PFSK-1 (cell line): Measurements from ENCODE around the gene HOXB6.

ENCODE experiments used
- FOXP2 ChIP-seq: optimal IDR thresholded peaks from 2 replicates; pipeline ENCODE3; 2011; ENCODE audit warnings: borderline replicate concordance, control low read depth, inconsistent platforms; ENCODE audit not compliant: insufficient read depth; ENCODE audit errors: extremely low read length, extremely low read depth
- POLR2AphosphoS5 ChIP-seq: IDR thresholded peaks from 2 replicates; pipeline ENCODE4 v1.6.1; 2012; ENCODE audit warnings: low read depth, mild to moderate bottlenecking, control low read depth, low read length, moderate library complexity
- SIN3A ChIP-seq: IDR thresholded peaks from 2 replicates; pipeline ENCODE4 v1.6.1; 2012; ENCODE audit warnings: mild to moderate bottlenecking, low read length, moderate library complexity, borderline replicate concordance; ENCODE audit not compliant: insufficient read depth
- TAF1 ChIP-seq: IDR thresholded peaks from 2 replicates; pipeline ENCODE4 v1.6.1; 2012; ENCODE audit warnings: low read length, control low read depth, borderline replicate concordance; ENCODE audit not compliant: insufficient read depth
- TF ChIP-seq, protein P1 (sequence below), 2 experiments: IDR thresholded peaks; 2 replicates each; pipeline versions ENCODE4 v1.6.1 to v1.8.0; 2011 to 2012; ENCODE audit warnings: low read depth in 2 of 2, low read length in 2 of 2, control low read depth in 1 of 2, inconsistent platforms in 1 of 2, mild to moderate bottlenecking in 1 of 2, moderate library complexity in 1 of 2; ENCODE audit not compliant: insufficient read depth in 1 of 2

Gene HOXB6

DNA sequence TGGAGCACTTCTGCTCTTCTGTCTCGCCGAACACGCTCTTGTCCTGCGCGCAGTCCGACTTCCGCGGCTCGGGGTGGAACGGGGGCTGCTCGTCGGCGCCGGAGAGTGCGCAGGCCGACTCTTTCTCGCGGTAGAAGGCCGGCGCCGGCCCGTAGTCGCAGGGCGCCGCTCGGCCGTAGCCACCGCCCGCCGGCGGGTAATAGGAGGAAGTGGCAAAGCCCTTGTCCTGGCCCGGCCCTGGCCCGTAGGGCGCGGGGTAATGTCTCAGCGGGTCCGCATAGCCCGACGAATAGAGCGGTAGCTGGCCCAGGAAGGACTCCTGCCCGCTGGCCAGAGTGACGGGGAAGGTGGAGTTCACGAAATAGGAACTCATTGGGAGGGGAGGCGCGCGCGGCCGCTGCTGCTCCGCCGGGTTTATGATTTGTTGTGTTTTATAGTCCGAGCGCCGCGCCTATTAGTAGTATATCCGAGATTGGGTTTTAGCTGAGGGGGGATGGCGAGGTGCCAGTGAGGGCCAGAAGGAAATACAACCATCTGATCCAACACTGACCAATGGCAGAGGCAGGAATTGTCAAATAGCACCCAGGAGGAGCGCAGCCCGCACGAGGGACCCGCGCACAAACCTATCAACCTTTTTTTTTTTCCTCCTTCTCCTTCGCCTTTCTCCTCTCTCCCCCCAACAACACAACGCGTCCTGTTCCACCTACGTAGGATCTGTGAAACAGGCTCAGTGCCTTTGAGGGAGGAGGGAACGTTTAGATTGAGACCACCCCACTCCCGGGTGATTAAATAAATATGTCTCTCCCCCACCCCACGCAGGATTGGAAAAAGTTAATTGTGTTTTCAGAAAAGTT, 6.8 kb downstream of the HOXB6 start:
- TF ChIP-seq SIN3A (no peak), FOXP2 (no peak), TAF1 (no peak), POLR2AphosphoS5 (no peak)
- TF ChIP-seq, protein P1, sequence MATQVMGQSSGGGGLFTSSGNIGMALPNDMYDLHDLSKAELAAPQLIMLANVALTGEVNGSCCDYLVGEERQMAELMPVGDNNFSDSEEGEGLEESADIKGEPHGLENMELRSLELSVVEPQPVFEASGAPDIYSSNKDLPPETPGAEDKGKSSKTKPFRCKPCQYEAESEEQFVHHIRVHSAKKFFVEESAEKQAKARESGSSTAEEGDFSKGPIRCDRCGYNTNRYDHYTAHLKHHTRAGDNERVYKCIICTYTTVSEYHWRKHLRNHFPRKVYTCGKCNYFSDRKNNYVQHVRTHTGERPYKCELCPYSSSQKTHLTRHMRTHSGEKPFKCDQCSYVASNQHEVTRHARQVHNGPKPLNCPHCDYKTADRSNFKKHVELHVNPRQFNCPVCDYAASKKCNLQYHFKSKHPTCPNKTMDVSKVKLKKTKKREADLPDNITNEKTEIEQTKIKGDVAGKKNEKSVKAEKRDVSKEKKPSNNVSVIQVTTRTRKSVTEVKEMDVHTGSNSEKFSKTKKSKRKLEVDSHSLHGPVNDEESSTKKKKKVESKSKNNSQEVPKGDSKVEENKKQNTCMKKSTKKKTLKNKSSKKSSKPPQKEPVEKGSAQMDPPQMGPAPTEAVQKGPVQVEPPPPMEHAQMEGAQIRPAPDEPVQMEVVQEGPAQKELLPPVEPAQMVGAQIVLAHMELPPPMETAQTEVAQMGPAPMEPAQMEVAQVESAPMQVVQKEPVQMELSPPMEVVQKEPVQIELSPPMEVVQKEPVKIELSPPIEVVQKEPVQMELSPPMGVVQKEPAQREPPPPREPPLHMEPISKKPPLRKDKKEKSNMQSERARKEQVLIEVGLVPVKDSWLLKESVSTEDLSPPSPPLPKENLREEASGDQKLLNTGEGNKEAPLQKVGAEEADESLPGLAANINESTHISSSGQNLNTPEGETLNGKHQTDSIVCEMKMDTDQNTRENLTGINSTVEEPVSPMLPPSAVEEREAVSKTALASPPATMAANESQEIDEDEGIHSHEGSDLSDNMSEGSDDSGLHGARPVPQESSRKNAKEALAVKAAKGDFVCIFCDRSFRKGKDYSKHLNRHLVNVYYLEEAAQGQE (IDR thresholded peaks at IDR 0.05; ENCODE audit: insufficient read depth in 1 of 2, low read depth in 2 of 2, low read length in 2 of 2) = no peak

DNA sequence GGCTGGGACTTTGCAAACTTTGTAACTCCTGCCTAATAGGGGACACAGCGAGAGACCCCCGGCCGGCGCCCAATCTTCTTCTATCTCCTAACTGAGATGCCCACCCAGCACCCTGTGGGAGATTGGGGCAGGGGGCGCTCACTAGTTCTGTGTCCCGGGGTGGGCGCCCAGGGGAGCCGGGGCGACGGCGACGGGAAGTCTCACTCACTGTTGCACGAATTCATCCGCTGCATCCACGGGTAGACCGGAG, 7.3 kb downstream of the HOXB6 start:
- no peak for TF ChIP-seq FOXP2
- no peak for TF ChIP-seq TAF1
- no peak for TF ChIP-seq SIN3A

DNA sequence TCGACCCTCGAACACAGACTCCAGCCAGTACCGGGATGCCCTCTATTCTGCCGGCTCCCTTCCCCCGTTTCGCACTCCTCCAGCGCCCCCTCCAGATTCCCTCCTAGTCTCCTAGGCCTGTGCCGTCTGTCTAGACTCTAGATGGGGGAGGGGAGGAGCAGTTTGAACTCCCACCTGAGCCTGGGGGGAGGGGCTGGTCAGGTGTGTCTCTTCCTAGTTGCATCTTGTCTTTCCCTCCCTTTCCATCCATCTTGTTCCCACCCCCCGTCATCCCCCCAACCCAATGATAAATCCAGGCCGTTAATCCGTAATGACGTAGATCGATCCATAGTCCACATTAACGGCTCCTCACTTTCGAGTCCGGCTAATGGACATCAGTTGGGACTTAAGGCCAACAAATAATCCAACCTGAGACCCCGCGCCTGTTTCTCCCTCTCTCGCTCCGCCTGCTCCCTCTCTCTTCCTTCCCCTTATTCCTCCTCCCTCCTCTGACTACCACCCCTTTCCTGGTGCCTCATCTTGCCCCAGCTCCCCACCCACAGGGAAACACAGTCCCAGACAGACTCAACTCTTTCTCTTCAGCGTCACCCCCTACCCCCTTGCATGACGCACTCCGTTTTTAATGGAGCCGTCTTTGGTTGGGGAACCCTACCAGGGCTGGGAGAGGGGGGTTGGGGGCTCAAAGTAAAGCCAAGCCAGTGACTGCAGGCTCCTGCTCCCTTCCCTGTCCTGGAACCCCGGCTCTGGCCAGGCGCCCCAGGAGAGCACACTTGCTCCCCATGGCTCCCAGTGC, 7.9 kb downstream of the HOXB6 start:
- no peak for TF ChIP-seq SIN3A
- TF ChIP-seq FOXP2 = no peak
- TF ChIP-seq POLR2AphosphoS5 = no peak
- TF ChIP-seq, protein P1 (IDR thresholded peaks at IDR 0.05; ENCODE audit: insufficient read depth in 1 of 2, low read depth in 2 of 2, low read length in 2 of 2) = no peak

DNA sequence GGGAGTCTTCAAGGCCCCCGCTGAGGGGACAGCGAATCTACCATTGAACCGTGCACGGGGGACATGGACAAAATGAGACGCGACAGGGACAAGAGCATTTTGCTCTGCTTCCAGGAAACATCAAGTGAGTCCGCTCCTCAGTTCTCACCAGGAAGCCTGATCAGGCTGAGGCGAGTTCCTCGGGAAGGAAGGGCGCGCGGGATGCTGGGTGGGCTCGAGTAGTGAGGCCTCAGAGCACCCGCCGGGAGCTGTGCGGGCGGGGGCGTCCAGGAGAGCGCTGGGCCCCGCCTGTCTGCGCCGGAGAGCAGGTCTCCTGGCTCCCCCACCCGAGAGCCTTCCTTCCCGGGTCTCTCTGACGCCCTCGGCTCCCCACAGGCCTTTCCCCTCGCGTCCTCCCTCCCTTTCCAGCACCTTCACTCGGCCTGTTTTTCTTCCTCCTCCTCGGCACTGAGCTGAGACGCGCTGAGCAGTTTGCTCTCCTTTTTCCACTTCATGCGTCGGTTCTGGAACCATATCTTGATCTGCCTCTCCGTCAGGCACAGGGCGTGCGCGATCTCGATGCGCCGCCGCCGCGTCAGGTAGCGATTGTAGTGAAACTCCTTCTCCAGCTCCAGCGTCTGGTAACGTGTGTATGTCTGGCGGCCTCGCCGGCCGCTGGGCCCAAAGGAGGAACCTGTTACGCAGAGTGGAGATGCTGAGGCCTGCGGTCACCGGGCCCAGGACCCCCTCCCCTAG, 8.6 kb downstream of the HOXB6 start:
- TF ChIP-seq SIN3A (no peak), FOXP2 (no peak), POLR2AphosphoS5 (no peak), TAF1 (no peak)
- TF ChIP-seq, protein P1 (IDR thresholded peaks at IDR 0.05; ENCODE audit: insufficient read depth in 1 of 2, low read depth in 2 of 2, low read length in 2 of 2) = no peak

DNA sequence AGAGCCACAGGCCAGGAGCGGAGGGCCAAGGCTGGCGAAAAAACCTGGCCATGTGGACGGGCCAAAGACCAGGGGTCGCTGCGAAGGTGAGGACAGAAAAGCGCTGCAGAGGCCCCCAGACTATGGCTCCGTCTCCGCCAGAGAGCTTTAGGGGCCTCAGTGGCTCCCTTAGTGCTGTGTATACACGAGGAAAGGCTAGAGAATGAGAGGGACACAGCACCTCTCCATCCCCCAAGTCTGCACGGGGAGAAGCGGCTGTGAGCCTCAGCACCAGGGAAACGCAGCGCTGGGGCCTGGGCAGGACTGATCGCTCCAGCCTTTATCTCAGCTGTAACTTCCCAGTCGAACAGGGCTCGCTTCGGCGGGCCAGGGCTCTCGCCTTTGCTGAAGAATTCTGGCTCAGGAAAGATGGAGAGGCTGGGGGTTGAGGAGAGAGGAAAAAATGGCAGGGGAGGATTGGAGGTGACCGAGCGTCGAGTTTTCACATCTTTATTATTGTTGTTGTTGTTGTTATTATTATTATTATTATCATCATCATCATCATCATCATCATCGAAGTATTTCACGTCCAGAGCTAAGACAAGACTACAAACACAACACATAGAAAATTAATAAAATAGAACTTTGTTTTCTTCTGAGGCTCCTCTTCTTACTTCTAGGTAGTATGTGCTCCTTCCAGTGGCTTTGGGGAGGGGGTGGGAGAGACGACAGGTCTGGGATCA, 9.3 kb downstream of the HOXB6 start:
- TF ChIP-seq TAF1 (no peak), FOXP2 (no peak), POLR2AphosphoS5 (no peak), SIN3A (no peak)
- TF ChIP-seq, protein P1 (IDR thresholded peaks at IDR 0.05; ENCODE audit: insufficient read depth in 1 of 2, low read depth in 2 of 2, low read length in 2 of 2) = no peak
